HG03521 (cell line): Measurements from ENCODE around the gene DNM3.

Experiments
- ATAC-seq: cut with Tn5 transposase; IDR thresholded peaks from one replicate; pipeline ENCODE4 v1.9.1; 2021; ENCODE audit warnings: mild to moderate bottlenecking, moderate library complexity; ENCODE audit not compliant: unreplicated experiment

Gene DNM3

GRCh38 chr1:172212124-172212523, 370.8 kb downstream of the DNM3 start:
- ATAC-seq: no peak

- no peak for ATAC-seq
These were observed 373.7 kb downstream of the DNM3 start for GRCh38 chr1:172215006-172215405.

GRCh38 chr1:172219966-172220365, 378.7 kb downstream of the DNM3 start:
- no peak for ATAC-seq

GRCh38 chr1:172220376-172220775, 379.1 kb downstream of the DNM3 start:
- ATAC-seq: no peak

- ATAC-seq: no peak
These were observed 380.1 kb downstream of the DNM3 start for GRCh38 chr1:172221436-172221835.

GRCh38 chr1:172224871-172225270, 383.6 kb downstream of the DNM3 start:
- ATAC-seq: no peak

- no peak for ATAC-seq
These were observed 388.6 kb downstream of the DNM3 start for GRCh38 chr1:172229942-172230341.

- no peak for ATAC-seq
These were observed 389.2 kb downstream of the DNM3 start for GRCh38 chr1:172230526-172230925.

GRCh38 chr1:172236958-172237357, 395.7 kb downstream of the DNM3 start:
- no peak for ATAC-seq

- no peak for ATAC-seq
These were observed 396.9 kb downstream of the DNM3 start for GRCh38 chr1:172238158-172238557.

GRCh38 chr1:172238965-172239364, 397.7 kb downstream of the DNM3 start:
- no peak for ATAC-seq

GRCh38 chr1:172239901-172240300, 398.6 kb downstream of the DNM3 start:
- ATAC-seq: no peak

GRCh38 chr1:172241540-172241939, 400.2 kb downstream of the DNM3 start:
- ATAC-seq: no peak

- ATAC-seq: no peak
These were observed 403.6 kb downstream of the DNM3 start for GRCh38 chr1:172244865-172245264.

GRCh38 chr1:172245788-172246187, 404.5 kb downstream of the DNM3 start:
- ATAC-seq: no peak

GRCh38 chr1:172246521-172247390, 405.5 kb downstream of the DNM3 start:
- no peak for ATAC-seq

GRCh38 chr1:172251486-172251885, 410.2 kb downstream of the DNM3 start:
- no peak for ATAC-seq

GRCh38 chr1:172252321-172252720, 411.0 kb downstream of the DNM3 start:
- ATAC-seq: no peak

- no peak for ATAC-seq
These were observed 411.7 kb downstream of the DNM3 start for GRCh38 chr1:172252958-172253357.

- no peak for ATAC-seq
These were observed 413.4 kb downstream of the DNM3 start for GRCh38 chr1:172254521-172255222.

- ATAC-seq: no peak
These were observed 413.9 kb downstream of the DNM3 start for GRCh38 chr1:172255223-172255560.

GRCh38 chr1:172265905-172266304, 424.6 kb downstream of the DNM3 start:
- ATAC-seq: no peak
